Liver (tissue), 9 donors: ENCODE data around the gene ZKSCAN8. TPM values are rescaled to one million over a fixed set of nuclear protein-coding genes. Genes with fewer than 3 reads are reported as not detected.
A peak's percentile ranks its signal among the peaks of the same experiment; 100 is the strongest.

Source experiments
- DNase-seq: peaks from one replicate; pipeline ENCODE4 v3.0.0-alpha.2; 2017; ENCODE audit warnings: low spot score
- H3K27ac ChIP-seq, 2 donors: one replicate each; pipeline ENCODE4 v1.7.0; 2013; ENCODE audit warnings: inconsistent platforms in 2 of 2, low read length in 2 of 2, control low read depth in 1 of 2, low read depth in 1 of 2, mild to moderate bottlenecking in 1 of 2
- H3K27me3 ChIP-seq, 4 donors: one replicate each; pipeline versions ENCODE4 v1.6.1 to v1.7.0; 2013; ENCODE audit warnings: low read length in 3 of 4, inconsistent platforms in 1 of 4, mild to moderate bottlenecking in 1 of 4, moderate library complexity in 1 of 4; ENCODE audit not compliant: control insufficient read depth in 4 of 4, insufficient read depth in 4 of 4
- H3K36me3 ChIP-seq, 4 donors: one replicate each; pipeline versions ENCODE4 v1.6.1 to v1.7.0; 2013; ENCODE audit warnings: low read length in 3 of 4, mild to moderate bottlenecking in 3 of 4, low read depth in 1 of 4, moderate library complexity in 1 of 4; ENCODE audit not compliant: control insufficient read depth in 4 of 4, insufficient read depth in 3 of 4
- H3K4me1 ChIP-seq, 4 donors: one replicate each; pipeline versions ENCODE4 v1.6.1 to v1.7.0; 2013; ENCODE audit warnings: low read length in 3 of 4, mild to moderate bottlenecking in 3 of 4, moderate library complexity in 1 of 4; ENCODE audit not compliant: control insufficient read depth in 4 of 4, insufficient read depth in 4 of 4
- H3K4me3 ChIP-seq, 3 donors: one replicate each; pipeline versions ENCODE4 v1.6.1 to v1.7.0; 2013; ENCODE audit warnings: low read length in 3 of 3, control low read depth in 1 of 3, low read depth in 1 of 3, mild to moderate bottlenecking in 1 of 3
- H3K9ac ChIP-seq, 2 donors: one replicate each; pipeline ENCODE4 v1.7.0; 2013; ENCODE audit warnings: low read length in 2 of 2, mild to moderate bottlenecking in 2 of 2, moderate library complexity in 2 of 2, control low read depth in 1 of 2, low read depth in 1 of 2
- H3K9me3 ChIP-seq, 4 donors: one replicate each; pipeline versions ENCODE4 v1.6.1 to v1.7.0; 2013; ENCODE audit warnings: low read length in 3 of 4; ENCODE audit not compliant: control insufficient read depth in 4 of 4
- EGR1 ChIP-seq, 2 donors: IDR thresholded peaks; 2 replicates each; pipeline ENCODE4 v1.6.1; 2016 to 2018; ENCODE audit warnings: antibody characterized with exemption in 2 of 2, low read depth in 2 of 2
- FOXA1 ChIP-seq: IDR thresholded peaks from 2 replicates; pipeline ENCODE4 v1.6.1; 2016; ENCODE audit warnings: antibody characterized with exemption
- FOXA2 ChIP-seq: IDR thresholded peaks from 2 replicates; pipeline ENCODE4 v1.6.1; 2016; ENCODE audit warnings: antibody characterized with exemption
- GABPA ChIP-seq, 2 donors: IDR thresholded peaks in 1 of 2; conservative IDR thresholded peaks in 1 of 2; 2 replicates each; pipeline ENCODE4 v1.6.1; 2016; ENCODE audit warnings: antibody characterized with exemption in 2 of 2, mild to moderate bottlenecking in 1 of 2, moderate library complexity in 1 of 2
- HNF4A ChIP-seq, 2 donors: conservative IDR thresholded peaks; 2 replicates each; pipeline ENCODE4 v1.6.1; 2016; ENCODE audit warnings: antibody characterized with exemption in 2 of 2, mild to moderate bottlenecking in 2 of 2
- HNF4G ChIP-seq: IDR thresholded peaks from 2 replicates; pipeline ENCODE4 v1.6.1; 2016; ENCODE audit warnings: antibody characterized with exemption
- JUND ChIP-seq, 2 donors: IDR thresholded peaks; 2 replicates each; pipeline ENCODE4 v1.6.1; 2016; ENCODE audit warnings: antibody characterized with exemption in 2 of 2
- NR2F2 ChIP-seq: IDR thresholded peaks from 2 replicates; pipeline ENCODE4 v1.6.1; 2016; ENCODE audit warnings: antibody characterized with exemption
- RAD21 ChIP-seq, 2 donors: IDR thresholded peaks; 2 replicates each; pipeline ENCODE4 v1.6.1; 2016; ENCODE audit warnings: antibody characterized with exemption in 2 of 2, mild to moderate bottlenecking in 2 of 2
- RXRA ChIP-seq, 2 donors: IDR thresholded peaks; 2 replicates each; pipeline ENCODE4 v1.6.1; 2017 to 2018; ENCODE audit warnings: antibody characterized with exemption in 2 of 2, mild to moderate bottlenecking in 1 of 2
- SP1 ChIP-seq: IDR thresholded peaks from 2 replicates; pipeline ENCODE4 v1.6.1; 2018; ENCODE audit warnings: antibody characterized with exemption, mild to moderate bottlenecking
- TAF1 ChIP-seq: conservative IDR thresholded peaks from 2 replicates; pipeline ENCODE4 v1.6.1; 2016; ENCODE audit warnings: antibody characterized with exemption, mild to moderate bottlenecking
- YY1 ChIP-seq: IDR thresholded peaks from 2 replicates; pipeline ENCODE4 v1.6.1; 2016; ENCODE audit warnings: antibody characterized with exemption, mild to moderate bottlenecking
- WGBS: extraction: QIAGEN DNeasy Blood & Tissue Kit; methylation state at CpG from one replicate; pipeline ENCODE4 v1.1.7; 2013; 5-methylcytosine and 5-hydroxymethylcytosine counted together
- polyA plus RNA-seq, 2 donors: library from polyadenylated mRNA; stranded (reverse) in 1 of 2; unstranded in 1 of 2; fragments of 200-250 nt in 1 of 2; fragments of >200 nt in 1 of 2; fragmentation: Nextera tagmentation in 1 of 2; extraction: Ambion mirVana in 1 of 2; gene quantifications; one replicate each; pipeline versions ENCODE4 v1.2.1 to v1.2.3, GENCODE V29; 2013 to 2015
- total RNA-seq, 2 donors: library from RNA; depleted of rRNA; stranded (reverse); fragments of >200 nt; gene quantifications; one replicate each; pipeline ENCODE4 v1.2.3, GENCODE V29; 2014
- TF ChIP-seq, protein P1 (sequence below): IDR thresholded peaks from 2 replicates; pipeline ENCODE4 v1.6.1; 2016; ENCODE audit warnings: antibody characterized with exemption
- TF ChIP-seq, protein P2 (sequence below): IDR thresholded peaks from 2 replicates; pipeline ENCODE4 v1.6.1; 2016; ENCODE audit warnings: antibody characterized with exemption
- TF ChIP-seq, protein P3 (sequence below): IDR thresholded peaks from 2 replicates; pipeline ENCODE4 v1.6.1; 2016; ENCODE audit warnings: antibody characterized with exemption
- TF ChIP-seq, protein P4 (sequence below): fragments of 150-350 bp; IDR thresholded peaks from 2 replicates; pipeline ENCODE4 v1.5.1; 2017; ENCODE audit warnings: improper control_type of control experiment, low read depth, low read length; ENCODE audit not compliant: missing input control
- TF ChIP-seq, protein P5 (sequence below): IDR thresholded peaks from 2 replicates; pipeline ENCODE4 v1.6.1; 2016; ENCODE audit warnings: antibody characterized with exemption, mild to moderate bottlenecking
- donor health status: healthy.
- donor health status: healthy.
- donor health status: healthy.
- donor health status: healthy.
- donor health status: healthy.

Gene ZKSCAN8
- total and polyA plus RNA-seq, 4 donors: 2.4 to 13.4 (median 6.8) TPM

DNA sequence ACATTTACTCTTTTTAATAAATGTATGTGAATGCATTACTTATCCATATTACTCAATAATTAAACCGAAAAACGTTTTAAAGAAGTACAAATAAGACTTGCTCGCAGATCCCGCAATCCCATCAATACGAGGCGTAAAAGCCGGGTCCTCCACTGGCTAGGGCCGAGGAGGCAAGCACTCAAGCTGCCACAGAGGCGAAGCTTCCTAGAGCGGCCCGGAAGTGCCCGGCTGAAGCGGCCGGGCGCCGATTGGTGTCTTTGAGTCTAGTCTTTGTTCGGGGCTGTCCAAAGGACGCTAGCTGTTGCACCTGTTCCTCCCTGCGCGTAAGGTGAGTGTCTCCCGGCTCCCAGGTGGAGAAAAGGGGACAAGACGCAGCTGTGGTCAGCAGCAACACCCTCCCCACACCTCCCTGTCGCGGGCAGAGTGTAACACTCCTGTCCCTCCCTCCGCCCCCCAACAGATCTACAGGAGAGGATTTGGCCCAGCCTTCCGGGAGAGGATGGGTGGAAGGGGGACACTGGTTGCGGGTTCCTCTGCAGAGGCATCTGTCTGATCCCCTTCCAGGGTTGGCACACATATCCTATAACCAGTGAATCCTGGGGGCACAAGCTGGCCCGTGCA is 17.2 kb upstream of the ZKSCAN8 start, which contains the start of gene ZSCAN16:
Gene ZSCAN16 (plus strand): TSS at position 260 of the 621 bp plus-strand sequence. CDS start 835 bp downstream, outside the sequence.
- peak within 1 kb of the TSS; percentile 73 to 87 (median 83) for H3K4me3 ChIP-seq
- TF ChIP-seq NR2F2 (no peak), FOXA2 (no peak), JUND (IDR thresholded peaks at IDR 0.05) (no peak), RXRA (IDR thresholded peaks at IDR 0.05) (peak in 1 of 2 donors; percentile 37), HNF4A (conservative IDR thresholded peaks at IDR 0.05) (peak; percentile 45 to 53), TAF1 (peak; percentile 40), RAD21 (IDR thresholded peaks at IDR 0.05) (peak; percentile 45 to 62), YY1 (peak; percentile 73), HNF4G (no peak), GABPA (IDR thresholded peaks at IDR 0.05 in 1 of 2, conservative IDR thresholded peaks at IDR 0.05 in 1 of 2) (peak; percentile 78 to 94), EGR1 (IDR thresholded peaks at IDR 0.05; ENCODE audit: low read depth in 2 of 2) (no peak), SP1 (no peak), FOXA1 (no peak)
- TF ChIP-seq, protein P1, sequence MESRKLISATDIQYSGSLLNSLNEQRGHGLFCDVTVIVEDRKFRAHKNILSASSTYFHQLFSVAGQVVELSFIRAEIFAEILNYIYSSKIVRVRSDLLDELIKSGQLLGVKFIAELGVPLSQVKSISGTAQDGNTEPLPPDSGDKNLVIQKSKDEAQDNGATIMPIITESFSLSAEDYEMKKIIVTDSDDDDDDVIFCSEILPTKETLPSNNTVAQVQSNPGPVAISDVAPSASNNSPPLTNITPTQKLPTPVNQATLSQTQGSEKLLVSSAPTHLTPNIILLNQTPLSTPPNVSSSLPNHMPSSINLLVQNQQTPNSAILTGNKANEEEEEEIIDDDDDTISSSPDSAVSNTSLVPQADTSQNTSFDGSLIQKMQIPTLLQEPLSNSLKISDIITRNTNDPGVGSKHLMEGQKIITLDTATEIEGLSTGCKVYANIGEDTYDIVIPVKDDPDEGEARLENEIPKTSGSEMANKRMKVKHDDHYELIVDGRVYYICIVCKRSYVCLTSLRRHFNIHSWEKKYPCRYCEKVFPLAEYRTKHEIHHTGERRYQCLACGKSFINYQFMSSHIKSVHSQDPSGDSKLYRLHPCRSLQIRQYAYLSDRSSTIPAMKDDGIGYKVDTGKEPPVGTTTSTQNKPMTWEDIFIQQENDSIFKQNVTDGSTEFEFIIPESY: no peak
- TF ChIP-seq, protein P2, sequence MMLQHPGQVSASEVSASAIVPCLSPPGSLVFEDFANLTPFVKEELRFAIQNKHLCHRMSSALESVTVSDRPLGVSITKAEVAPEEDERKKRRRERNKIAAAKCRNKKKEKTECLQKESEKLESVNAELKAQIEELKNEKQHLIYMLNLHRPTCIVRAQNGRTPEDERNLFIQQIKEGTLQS: peak; percentile 36
- TF ChIP-seq, protein P3, sequence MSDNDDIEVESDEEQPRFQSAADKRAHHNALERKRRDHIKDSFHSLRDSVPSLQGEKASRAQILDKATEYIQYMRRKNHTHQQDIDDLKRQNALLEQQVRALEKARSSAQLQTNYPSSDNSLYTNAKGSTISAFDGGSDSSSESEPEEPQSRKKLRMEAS: no peak
- TF ChIP-seq, protein P4, sequence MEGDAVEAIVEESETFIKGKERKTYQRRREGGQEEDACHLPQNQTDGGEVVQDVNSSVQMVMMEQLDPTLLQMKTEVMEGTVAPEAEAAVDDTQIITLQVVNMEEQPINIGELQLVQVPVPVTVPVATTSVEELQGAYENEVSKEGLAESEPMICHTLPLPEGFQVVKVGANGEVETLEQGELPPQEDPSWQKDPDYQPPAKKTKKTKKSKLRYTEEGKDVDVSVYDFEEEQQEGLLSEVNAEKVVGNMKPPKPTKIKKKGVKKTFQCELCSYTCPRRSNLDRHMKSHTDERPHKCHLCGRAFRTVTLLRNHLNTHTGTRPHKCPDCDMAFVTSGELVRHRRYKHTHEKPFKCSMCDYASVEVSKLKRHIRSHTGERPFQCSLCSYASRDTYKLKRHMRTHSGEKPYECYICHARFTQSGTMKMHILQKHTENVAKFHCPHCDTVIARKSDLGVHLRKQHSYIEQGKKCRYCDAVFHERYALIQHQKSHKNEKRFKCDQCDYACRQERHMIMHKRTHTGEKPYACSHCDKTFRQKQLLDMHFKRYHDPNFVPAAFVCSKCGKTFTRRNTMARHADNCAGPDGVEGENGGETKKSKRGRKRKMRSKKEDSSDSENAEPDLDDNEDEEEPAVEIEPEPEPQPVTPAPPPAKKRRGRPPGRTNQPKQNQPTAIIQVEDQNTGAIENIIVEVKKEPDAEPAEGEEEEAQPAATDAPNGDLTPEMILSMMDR: no peak
- TF ChIP-seq, protein P5, sequence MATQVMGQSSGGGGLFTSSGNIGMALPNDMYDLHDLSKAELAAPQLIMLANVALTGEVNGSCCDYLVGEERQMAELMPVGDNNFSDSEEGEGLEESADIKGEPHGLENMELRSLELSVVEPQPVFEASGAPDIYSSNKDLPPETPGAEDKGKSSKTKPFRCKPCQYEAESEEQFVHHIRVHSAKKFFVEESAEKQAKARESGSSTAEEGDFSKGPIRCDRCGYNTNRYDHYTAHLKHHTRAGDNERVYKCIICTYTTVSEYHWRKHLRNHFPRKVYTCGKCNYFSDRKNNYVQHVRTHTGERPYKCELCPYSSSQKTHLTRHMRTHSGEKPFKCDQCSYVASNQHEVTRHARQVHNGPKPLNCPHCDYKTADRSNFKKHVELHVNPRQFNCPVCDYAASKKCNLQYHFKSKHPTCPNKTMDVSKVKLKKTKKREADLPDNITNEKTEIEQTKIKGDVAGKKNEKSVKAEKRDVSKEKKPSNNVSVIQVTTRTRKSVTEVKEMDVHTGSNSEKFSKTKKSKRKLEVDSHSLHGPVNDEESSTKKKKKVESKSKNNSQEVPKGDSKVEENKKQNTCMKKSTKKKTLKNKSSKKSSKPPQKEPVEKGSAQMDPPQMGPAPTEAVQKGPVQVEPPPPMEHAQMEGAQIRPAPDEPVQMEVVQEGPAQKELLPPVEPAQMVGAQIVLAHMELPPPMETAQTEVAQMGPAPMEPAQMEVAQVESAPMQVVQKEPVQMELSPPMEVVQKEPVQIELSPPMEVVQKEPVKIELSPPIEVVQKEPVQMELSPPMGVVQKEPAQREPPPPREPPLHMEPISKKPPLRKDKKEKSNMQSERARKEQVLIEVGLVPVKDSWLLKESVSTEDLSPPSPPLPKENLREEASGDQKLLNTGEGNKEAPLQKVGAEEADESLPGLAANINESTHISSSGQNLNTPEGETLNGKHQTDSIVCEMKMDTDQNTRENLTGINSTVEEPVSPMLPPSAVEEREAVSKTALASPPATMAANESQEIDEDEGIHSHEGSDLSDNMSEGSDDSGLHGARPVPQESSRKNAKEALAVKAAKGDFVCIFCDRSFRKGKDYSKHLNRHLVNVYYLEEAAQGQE: peak; percentile 58
- peaks cover 0 to 17% (median 11%) of the 10 kb centered on the region in 4 donors for H3K4me1 ChIP-seq
- DNase-seq: peak; percentile 81
- no peaks in the 10 kb centered on the region for H3K27me3 ChIP-seq
- H3K9ac ChIP-seq: peak within 1 kb of the TSS in 1 of 2 donors; percentile 40
- H3K9me3 ChIP-seq: no peaks in the 10 kb centered on the region
- H3K27ac ChIP-seq: peak within 1 kb of the TSS; percentile 4 to 16
- under 1% methylated on average over 28 of the region's 28 CpGs for WGBS
- H3K36me3 ChIP-seq: peaks cover 3 to 18% (median 11%) of the 10 kb centered on the region in 4 donors
